Activated CD4-positive, alpha-beta T cell treated with anti-CD3 and anti-CD28 coated beads, Interleukin-2, Interleukin-4, amounts not matched to agents 100 ng/mL and 50 ng/mL, durations not matched to agents 16 hours and 8 hours (primary cell): ENCODE measurements around the gene PRKCQ.
"Not testable (repeated sequence)": the region's sequence is repeated elsewhere in the genome, so short reads cannot be mapped to it uniquely, and the experiment has no call there.

Experiments used
- DNase-seq: peaks from one replicate; pipeline ENCODE4 v3.0.0-alpha.2; 2020; ENCODE audit warnings: low spot score

Gene PRKCQ

GRCh38 chr10:6383096-6383812 is 196.8 kb downstream of the PRKCQ start:
- DNase-seq = no peak

- DNase-seq = no peak
Measured at GRCh38 chr10:6382081-6382480, 198.0 kb downstream of the PRKCQ start.

- not testable (repeated sequence) for DNase-seq
Measured at GRCh38 chr10:6380478-6380877, 199.6 kb downstream of the PRKCQ start.

GRCh38 chr10:6379015-6379776 is 200.9 kb downstream of the PRKCQ start:
- no peak for DNase-seq
